Smooth muscle cell (in vitro differentiated cells): ENCODE measurements around the gene AXL. TPM values are rescaled to one million over a fixed set of nuclear protein-coding genes. Genes with fewer than 3 reads are reported as not detected.

Experiments
- DNase-seq: peaks from one replicate; lab custom pipeline; 2025; ENCODE audit not compliant: unreplicated experiment; lab: John Stamatoyannopoulos, UW
- H2AFZ ChIP-seq: fragments of 200-600 bp; sonication (generic); 2 replicates; pipeline ENCODE4 v1.6.0; 2016; ENCODE audit warnings: antibody characterized with exemption, low read depth, mild to moderate bottlenecking
- H3F3A ChIP-seq: fragments of 200-600 bp; sonication (generic); 2 replicates; pipeline ENCODE4 v1.6.0; 2017; ENCODE audit warnings: antibody characterized with exemption, low read depth
- H3K27ac ChIP-seq: fragments of 200-600 bp; sonication (generic); 2 replicates; pipeline ENCODE4 v1.5.1; 2016; ENCODE audit warnings: low read depth, mild to moderate bottlenecking
- H3K27me3 ChIP-seq: fragments of 200-600 bp; sonication (generic); 2 replicates; pipeline ENCODE4 v1.6.1; 2016; ENCODE audit warnings: low read depth, mild to moderate bottlenecking
- H3K36me3 ChIP-seq: fragments of 200-600 bp; sonication (generic); 2 replicates; pipeline ENCODE4 v1.5.1; 2016; ENCODE audit warnings: low read depth
- H3K4me1 ChIP-seq: fragments of 200-600 bp; sonication (generic); 2 replicates; pipeline ENCODE4 v1.5.1; 2016; ENCODE audit warnings: low read depth
- H3K4me2 ChIP-seq: fragments of 200-600 bp; sonication (generic); 2 replicates; pipeline ENCODE4 v1.6.0; 2016; ENCODE audit warnings: mild to moderate bottlenecking
- H3K4me3 ChIP-seq: fragments of 200-600 bp; sonication (generic); 2 replicates; pipeline ENCODE4 v1.5.1; 2016; ENCODE audit warnings: mild to moderate bottlenecking
- H3K79me2 ChIP-seq: fragments of 200-600 bp; sonication (generic); 2 replicates; pipeline ENCODE4 v1.6.0; 2016; ENCODE audit warnings: low read depth, mild to moderate bottlenecking
- H3K9ac ChIP-seq: fragments of 200-600 bp; sonication (generic); 2 replicates; pipeline ENCODE4 v1.6.0; 2016; ENCODE audit warnings: low read depth
- H3K9me3 ChIP-seq: fragments of 200-600 bp; sonication (generic); replicated peaks from 2 replicates; pipeline ENCODE4 v1.5.1; 2016; ENCODE audit warnings: low read depth
- H4K20me1 ChIP-seq: fragments of 200-600 bp; sonication (generic); 2 replicates; pipeline ENCODE4 v1.6.0; 2016; ENCODE audit warnings: low read depth
- WGBS: methylation state at CpG from one replicate; pipeline ENCODE4 v1.1.7; 2016; ENCODE audit warnings: low lambda C conversion rate; 5-methylcytosine and 5-hydroxymethylcytosine counted together
- polyA plus RNA-seq: library from polyadenylated mRNA; unstranded; fragments of >200 nt; fragmentation: Nextera tagmentation; extraction: Ambion mirVana; gene quantifications from 2 replicates; pipeline ENCODE4 v1.2.1, GENCODE V29; 2016
- total RNA-seq: library from RNA; depleted of rRNA; stranded (reverse); fragments of >200 nt; gene quantifications from 2 replicates; pipeline ENCODE4 v1.2.3, GENCODE V29; 2014
- TF ChIP-seq, protein P1 (sequence below): fragments of 200-600 bp; sonication (generic); IDR thresholded peaks from 2 replicates; pipeline ENCODE4 v1.5.1; 2017; ENCODE audit warnings: borderline replicate concordance, mild to moderate bottlenecking, antibody characterized with exemption; ENCODE audit not compliant: insufficient read depth, poor library complexity, severe bottlenecking

AXL gene
- total and polyA plus RNA-seq, 2 experiments from 2014 or later = 16.9 to 71.2 TPM

GRCh38 chr19:41294393-41294792, 75.4 kb downstream of the AXL start:
- no peaks in the 10 kb centered on the region for H3K27me3 ChIP-seq
- H3K9ac ChIP-seq = no peak overlapping the region
- TF ChIP-seq, protein P1, sequence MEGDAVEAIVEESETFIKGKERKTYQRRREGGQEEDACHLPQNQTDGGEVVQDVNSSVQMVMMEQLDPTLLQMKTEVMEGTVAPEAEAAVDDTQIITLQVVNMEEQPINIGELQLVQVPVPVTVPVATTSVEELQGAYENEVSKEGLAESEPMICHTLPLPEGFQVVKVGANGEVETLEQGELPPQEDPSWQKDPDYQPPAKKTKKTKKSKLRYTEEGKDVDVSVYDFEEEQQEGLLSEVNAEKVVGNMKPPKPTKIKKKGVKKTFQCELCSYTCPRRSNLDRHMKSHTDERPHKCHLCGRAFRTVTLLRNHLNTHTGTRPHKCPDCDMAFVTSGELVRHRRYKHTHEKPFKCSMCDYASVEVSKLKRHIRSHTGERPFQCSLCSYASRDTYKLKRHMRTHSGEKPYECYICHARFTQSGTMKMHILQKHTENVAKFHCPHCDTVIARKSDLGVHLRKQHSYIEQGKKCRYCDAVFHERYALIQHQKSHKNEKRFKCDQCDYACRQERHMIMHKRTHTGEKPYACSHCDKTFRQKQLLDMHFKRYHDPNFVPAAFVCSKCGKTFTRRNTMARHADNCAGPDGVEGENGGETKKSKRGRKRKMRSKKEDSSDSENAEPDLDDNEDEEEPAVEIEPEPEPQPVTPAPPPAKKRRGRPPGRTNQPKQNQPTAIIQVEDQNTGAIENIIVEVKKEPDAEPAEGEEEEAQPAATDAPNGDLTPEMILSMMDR = no peak
- no peaks in the 10 kb centered on the region for H3K9me3 ChIP-seq
- no peak overlapping the region for H3K4me3 ChIP-seq
- no peaks in the 10 kb centered on the region for H3K4me1 ChIP-seq
- H3K4me2 ChIP-seq = no peak overlapping the region
- H4K20me1 ChIP-seq = peaks cover 68% of the 10 kb centered on the region
- DNase-seq = no peak
- H3F3A ChIP-seq = peaks cover 48% of the 10 kb centered on the region
- H3K27ac ChIP-seq = no peak overlapping the region
- H3K36me3 ChIP-seq = peaks cover 23% of the 10 kb centered on the region
- 96% methylated on average over 10 of the region's 10 CpGs for WGBS
- no peak overlapping the region for H2AFZ ChIP-seq
- peaks cover 10% of the 10 kb centered on the region for H3K79me2 ChIP-seq

DNA sequence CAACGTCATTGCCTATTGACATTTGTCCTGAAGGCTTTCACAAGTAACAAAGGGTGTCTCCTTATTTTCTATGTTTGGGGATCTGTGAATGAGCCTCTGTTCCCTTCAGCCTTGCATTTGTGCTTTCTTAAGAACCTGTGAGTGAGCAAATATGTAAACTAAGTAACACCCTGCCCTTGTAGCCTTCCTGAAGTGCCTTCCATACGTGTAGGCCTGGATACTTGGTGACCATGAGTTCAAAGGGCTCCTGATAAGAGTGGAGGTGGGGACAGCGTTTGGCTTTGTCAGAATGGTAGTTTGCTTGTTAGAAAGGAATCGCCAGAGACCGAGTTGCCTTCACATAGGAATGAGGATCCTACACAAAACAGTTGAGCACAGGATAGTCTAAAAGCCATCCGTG, 76.5 kb downstream of the AXL start:
- Histone ChIP-seq H3K4me3 (no peak overlapping the region), H3K27ac (peak overlapping the region; percentile 99), H3K4me2 (no peak overlapping the region), H3K9ac (no peak overlapping the region), H3K36me3 (peaks cover 23% of the 10 kb centered on the region), H4K20me1 (peaks cover 68% of the 10 kb centered on the region), H3F3A (peaks cover 51% of the 10 kb centered on the region), H2AFZ (no peak overlapping the region), H3K9me3 (no peaks in the 10 kb centered on the region), H3K27me3 (no peaks in the 10 kb centered on the region), H3K79me2 (peaks cover 9% of the 10 kb centered on the region), H3K4me1 (no peaks in the 10 kb centered on the region)
- TF ChIP-seq, protein P1 = no peak
- DNase-seq = no peak
- 90% methylated on average over 6 of the region's 6 CpGs for WGBS

- no peak for DNase-seq
- peaks cover 69% of the 10 kb centered on the region for H4K20me1 ChIP-seq
- peaks cover 55% of the 10 kb centered on the region for H3F3A ChIP-seq
- WGBS = 87% methylated on average over 2 of the region's 2 CpGs
- H3K27me3 ChIP-seq = no peaks in the 10 kb centered on the region
- no peak overlapping the region for H3K4me2 ChIP-seq
- H3K9me3 ChIP-seq = no peaks in the 10 kb centered on the region
- TF ChIP-seq, protein P1 = no peak
- H3K27ac ChIP-seq = peak overlapping the region; percentile 99
- H3K36me3 ChIP-seq = peaks cover 28% of the 10 kb centered on the region
- H3K79me2 ChIP-seq = peaks cover 18% of the 10 kb centered on the region
- no peaks in the 10 kb centered on the region for H3K4me1 ChIP-seq
- H3K4me3 ChIP-seq = no peak overlapping the region
- H3K9ac ChIP-seq = peak overlapping the region; percentile 96
- no peak overlapping the region for H2AFZ ChIP-seq
Observed at GRCh38 chr19:41296433-41296871, 77.4 kb downstream of the AXL start.

- no peak for DNase-seq
Observed at GRCh38 chr19:41297628-41298347, 78.8 kb downstream of the AXL start.

More at GRCh38 chr19:41297628-41298347, 78.8 kb downstream of the AXL start:
- peaks cover 23% of the 10 kb centered on the region for H3K36me3 ChIP-seq
- H3F3A ChIP-seq = peaks cover 55% of the 10 kb centered on the region
- H3K4me1 ChIP-seq = no peaks in the 10 kb centered on the region
- H3K27me3 ChIP-seq = no peaks in the 10 kb centered on the region
- no peak overlapping the region for H2AFZ ChIP-seq
- H3K9ac ChIP-seq = peak overlapping the region; percentile 96
- peak overlapping the region; percentile 99 for H3K27ac ChIP-seq
- WGBS = 95% methylated on average over 7 of the region's 7 CpGs
- H4K20me1 ChIP-seq = peaks cover 67% of the 10 kb centered on the region
- peak overlapping the region; percentile 54 for H3K4me2 ChIP-seq
- TF ChIP-seq, protein P1 = no peak
- H3K4me3 ChIP-seq = no peak overlapping the region
- no peaks in the 10 kb centered on the region for H3K9me3 ChIP-seq
- peaks cover 13% of the 10 kb centered on the region for H3K79me2 ChIP-seq
